ENCODE results near the gene CACNA1A.

The CACNA1A gene

DNA sequence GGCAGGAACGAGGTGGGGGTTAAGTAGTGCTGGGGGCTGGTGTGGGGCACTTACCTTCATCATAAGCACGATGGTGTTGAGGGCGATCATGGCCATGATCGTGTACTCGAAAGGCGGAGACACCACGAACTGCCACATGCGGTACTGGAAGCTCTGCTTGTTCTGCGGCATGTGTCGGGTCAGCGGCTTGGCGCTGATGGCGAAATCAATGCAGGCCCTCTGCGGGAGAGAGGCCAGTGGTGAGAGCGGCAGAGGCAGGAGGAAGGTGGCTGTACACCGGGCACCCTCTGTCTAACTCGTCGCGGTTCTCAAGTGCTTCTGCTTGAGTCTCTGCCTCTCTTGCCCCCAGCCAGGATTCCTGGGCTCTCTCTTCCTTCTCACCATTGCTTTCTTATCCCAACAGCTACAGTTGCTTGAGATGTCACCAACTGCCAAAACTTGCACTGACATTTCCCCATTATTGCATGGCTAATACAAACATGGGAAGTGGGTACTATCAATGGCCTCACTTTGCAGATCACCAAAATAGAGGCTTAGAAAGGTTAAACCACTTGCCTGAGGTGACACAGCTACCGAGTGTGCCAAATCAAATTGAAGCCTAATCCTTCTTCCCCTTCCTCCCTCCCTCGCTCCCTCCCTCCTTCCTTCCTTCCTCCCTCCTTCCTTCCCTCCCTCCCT lies 251.1 kb downstream of the CACNA1A start:
- TF ChIP-seq, protein P1, sequence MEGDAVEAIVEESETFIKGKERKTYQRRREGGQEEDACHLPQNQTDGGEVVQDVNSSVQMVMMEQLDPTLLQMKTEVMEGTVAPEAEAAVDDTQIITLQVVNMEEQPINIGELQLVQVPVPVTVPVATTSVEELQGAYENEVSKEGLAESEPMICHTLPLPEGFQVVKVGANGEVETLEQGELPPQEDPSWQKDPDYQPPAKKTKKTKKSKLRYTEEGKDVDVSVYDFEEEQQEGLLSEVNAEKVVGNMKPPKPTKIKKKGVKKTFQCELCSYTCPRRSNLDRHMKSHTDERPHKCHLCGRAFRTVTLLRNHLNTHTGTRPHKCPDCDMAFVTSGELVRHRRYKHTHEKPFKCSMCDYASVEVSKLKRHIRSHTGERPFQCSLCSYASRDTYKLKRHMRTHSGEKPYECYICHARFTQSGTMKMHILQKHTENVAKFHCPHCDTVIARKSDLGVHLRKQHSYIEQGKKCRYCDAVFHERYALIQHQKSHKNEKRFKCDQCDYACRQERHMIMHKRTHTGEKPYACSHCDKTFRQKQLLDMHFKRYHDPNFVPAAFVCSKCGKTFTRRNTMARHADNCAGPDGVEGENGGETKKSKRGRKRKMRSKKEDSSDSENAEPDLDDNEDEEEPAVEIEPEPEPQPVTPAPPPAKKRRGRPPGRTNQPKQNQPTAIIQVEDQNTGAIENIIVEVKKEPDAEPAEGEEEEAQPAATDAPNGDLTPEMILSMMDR (IDR thresholded peaks at IDR 0.05; ENCODE audit: low read depth, low read length) = no peak
- no peak for DNase-seq (ENCODE audit: extremely low read depth, low read depth)

DNA sequence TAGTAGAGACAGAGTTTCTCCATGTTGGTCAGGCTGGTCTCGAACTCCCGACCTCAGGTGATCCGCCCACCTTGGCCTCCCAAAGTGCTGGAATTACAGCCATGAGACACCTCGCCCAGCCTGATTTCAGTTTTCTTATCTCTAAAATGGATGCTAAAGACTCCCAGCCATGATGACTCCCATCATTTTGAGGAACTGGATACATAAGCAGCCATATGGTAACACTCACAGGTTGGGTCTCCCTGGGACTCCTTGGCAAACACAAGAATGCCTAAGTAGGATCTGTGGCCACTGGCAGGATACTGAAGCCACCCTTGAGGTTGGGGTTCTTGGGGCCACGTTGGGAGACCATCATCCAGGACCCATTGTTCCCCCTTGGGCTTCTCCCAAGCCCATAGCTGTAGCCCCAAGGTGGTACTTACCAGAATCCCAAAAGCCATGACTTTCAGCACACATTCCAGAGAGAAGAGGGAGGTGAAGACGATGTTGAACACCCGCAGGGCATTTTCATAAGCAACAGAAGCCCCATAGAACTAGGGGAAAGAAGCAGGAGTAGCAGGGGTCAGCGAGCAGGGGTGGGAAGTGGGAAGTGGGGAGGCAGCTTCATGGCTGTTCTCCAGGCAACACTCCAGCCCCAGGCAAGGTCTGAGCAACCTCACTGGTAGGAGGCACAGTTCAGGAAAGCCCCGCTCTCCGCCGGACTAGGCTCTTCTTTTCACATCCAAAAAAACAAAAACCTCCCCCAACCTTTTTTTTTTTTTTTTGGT lies 253.5 kb downstream of the CACNA1A start:
- no peak for DNase-seq (ENCODE audit: extremely low read depth, low read depth)
- TF ChIP-seq, protein P1 (IDR thresholded peaks at IDR 0.05; ENCODE audit: low read depth, low read length) = no peak

DNA sequence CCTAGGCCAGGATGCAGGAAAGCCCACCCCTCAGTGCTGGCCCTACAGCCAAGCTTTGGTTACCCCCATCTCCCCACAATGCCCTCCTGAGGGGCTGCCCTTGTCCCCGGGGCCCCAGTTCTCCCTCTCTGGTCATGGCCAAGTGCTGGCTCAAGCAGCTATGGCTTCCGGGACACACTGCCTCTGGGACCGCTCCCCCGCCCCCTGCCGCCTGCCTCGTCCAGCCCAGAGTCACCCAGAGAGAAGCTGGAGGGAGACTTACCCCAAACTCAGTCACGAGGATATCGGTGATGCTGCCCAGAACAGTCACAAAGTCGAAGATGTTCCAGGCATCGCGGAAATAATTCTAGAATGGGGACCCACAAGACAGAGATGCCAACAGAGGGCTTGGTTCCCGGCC lies 261.4 kb downstream of the CACNA1A start:
- no peak for DNase-seq (ENCODE audit: extremely low read depth, low read depth)
- TF ChIP-seq, protein P1 (IDR thresholded peaks at IDR 0.05; ENCODE audit: low read depth, low read length) = no peak

DNA sequence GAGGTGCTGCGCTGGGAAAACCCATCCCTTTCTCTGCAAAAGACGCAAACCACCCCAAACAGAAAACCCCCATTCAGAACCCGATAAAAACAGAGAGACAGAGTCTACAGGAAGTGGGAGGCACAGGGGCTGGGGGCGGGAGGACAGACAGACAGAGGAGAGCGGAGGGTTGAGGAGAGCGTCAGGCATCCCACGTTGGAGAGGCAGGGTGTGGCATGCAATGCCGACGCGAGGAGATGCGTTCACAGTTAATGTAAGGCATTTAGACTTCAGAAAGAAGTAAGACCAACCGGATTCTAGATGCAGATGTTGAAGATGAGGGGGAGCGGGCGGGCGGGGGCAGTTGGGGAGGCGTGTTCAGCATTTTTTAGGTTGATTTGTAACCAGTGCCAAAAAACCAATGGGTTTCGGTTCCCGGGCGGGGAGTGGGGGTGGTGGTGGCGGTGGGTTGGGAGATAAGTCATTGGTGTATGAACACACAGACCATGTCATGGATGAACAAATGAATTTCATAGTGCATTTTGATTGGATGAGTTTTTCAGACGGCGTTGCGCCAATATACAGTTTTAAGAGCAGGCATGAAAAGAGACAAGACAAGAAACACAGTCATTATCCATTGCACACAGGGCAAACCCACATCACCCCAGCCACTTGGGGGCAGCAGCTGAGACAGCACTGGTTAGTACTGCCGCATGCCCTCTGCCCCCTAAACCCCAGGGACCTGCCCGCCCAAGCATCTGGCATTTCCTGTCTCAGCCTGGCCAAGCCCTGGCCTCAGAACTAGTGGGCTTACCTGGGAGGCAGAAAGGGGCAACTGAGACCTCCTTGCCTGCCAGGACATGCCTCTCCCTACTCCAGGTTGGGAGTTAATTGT lies 264.8 kb downstream of the CACNA1A start:
- TF ChIP-seq, protein P1 (IDR thresholded peaks at IDR 0.05; ENCODE audit: low read depth, low read length) = no peak

DNA sequence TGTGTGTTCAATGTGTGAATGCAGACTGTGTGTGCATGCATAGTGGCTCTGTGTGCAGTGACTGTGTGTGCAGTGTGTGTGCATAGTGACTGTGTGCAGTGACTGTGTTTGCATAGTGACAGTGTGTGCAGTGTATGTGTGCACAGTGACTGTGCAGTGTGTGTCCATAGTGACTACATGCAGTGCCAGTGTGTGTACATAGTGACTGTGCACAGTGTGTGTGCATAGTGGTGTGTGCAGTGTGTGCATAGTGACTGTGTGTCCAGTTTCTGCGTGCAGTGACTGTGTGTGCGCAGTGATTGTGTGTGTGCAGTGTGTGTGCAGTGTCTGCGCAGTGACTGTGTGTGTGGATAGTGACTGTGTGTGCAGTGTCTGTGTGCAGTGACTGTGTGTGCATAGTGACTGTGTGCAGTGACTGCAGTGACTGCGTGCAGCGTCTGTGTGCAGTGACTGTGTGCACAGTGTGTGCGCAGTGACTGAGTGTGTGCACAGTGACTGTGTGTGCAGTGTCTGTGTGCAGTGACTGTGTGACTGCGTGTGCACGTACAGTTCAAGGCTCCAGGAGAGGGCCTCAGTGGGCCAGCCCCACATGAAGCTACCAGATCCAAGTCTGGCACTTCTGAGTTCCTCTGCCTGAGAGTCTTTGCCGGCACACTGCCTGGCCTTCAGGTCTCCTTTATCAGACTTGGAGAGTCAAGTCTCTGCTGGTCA lies 265.8 kb downstream of the CACNA1A start:
- TF ChIP-seq, protein P1 (IDR thresholded peaks at IDR 0.05; ENCODE audit: low read depth, low read length) = no peak
- DNase-seq (ENCODE audit: extremely low read depth, low read depth) = no peak

More for the DNA sequence above, 264.8 kb downstream of the CACNA1A start:
- DNase-seq (ENCODE audit: extremely low read depth, low read depth) = no peak

DNA sequence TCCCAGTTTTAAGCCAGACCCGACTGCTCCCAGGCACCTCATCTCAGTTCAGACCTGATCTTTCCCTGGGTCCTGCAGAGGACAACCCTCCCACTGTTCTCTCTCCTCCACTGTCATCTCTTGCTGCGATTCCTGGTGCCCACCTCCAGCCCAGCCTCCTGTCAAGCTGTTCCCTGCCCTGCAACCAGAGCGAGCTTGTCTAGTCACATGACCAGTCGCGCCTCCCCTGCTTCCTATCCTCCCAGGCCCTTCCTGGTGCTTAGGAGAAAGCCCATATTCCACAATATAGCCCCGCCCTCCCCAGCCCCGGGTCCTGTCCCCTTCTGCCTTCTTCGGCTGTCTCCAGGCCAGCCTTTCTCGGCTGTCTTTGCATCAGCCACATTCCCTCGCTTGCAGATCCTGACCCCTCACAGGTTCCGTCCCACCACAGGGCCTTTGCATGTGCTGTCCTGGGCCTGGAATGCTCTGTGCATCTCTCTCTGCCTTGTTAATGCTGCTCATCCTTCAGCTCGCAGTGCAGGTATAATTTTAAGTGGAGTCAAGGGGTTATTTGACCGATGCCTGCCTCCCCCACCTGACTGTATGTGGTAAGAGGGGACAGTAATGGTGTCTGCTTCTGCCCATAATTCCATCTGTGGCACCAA lies 267.3 kb downstream of the CACNA1A start:
- TF ChIP-seq, protein P1 (IDR thresholded peaks at IDR 0.05; ENCODE audit: low read depth, low read length) = no peak
- no peak for DNase-seq (ENCODE audit: extremely low read depth, low read depth)

Data from AG09319 (cell line).